ENCODE results near the gene ZCCHC14. TPM values are rescaled to one million over a fixed set of nuclear protein-coding genes. Genes with fewer than 3 reads are reported as not detected.

ZCCHC14 gene
- total and polyA plus RNA-seq, 2 of the 13 experiments (the other 11 are each of a cell fraction or from before 2014, with no cell fraction given): 12.4 to 12.5 TPM

DNA sequence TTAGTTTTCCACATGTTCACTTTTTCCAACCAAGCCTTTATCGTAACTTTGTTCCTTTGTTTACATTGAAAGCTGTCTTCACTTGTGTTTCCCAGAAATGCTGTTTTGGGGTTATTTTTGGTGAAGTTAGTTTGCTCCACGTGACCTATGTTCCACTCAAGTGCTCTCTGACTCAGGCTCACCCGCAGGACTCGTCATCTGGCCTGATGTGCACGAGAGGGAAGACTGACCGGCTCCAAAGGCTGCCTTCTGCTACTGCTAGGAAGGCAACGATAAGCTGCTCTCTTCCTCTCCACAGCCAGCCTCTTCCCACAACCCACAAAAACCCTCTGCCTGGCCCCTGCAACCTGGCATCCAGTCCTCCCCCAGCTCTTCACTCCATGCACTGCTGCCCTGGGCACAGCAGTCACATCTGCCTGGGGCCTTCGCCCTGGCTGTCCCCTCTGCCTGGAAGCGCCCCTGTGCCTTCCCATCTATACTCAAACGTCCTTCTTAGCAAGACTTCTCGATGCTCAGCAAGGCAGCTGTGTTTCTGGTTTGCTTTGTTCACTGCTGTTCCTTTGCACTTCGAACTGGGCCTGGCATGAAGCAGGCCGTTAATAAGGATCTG lies 28.0 kb downstream of the ZCCHC14 start (continued):
- TF ChIP-seq, protein P1, sequence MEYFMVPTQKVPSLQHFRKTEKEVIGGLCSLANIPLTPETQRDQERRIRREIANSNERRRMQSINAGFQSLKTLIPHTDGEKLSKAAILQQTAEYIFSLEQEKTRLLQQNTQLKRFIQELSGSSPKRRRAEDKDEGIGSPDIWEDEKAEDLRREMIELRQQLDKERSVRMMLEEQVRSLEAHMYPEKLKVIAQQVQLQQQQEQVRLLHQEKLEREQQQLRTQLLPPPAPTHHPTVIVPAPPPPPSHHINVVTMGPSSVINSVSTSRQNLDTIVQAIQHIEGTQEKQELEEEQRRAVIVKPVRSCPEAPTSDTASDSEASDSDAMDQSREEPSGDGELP (IDR thresholded peaks at IDR 0.05; ENCODE audit: borderline replicate concordance, low read depth): peak; percentile 37; the same call in 1 of the 2 replicates
- TF ChIP-seq SIX1 (CRISPR knock-in tag; IDR thresholded peaks at IDR 0.05; ENCODE audit: borderline replicate concordance) (no peak), ZNF280B (CRISPR knock-in tag; IDR thresholded peaks at IDR 0.05; ENCODE audit: borderline replicate concordance) (peak; percentile 64; the same call in 1 of the 2 replicates), ZNF432 (CRISPR knock-in tag; IDR thresholded peaks at IDR 0.05; ENCODE audit: borderline replicate concordance) (no peak), SMARCE1 (IDR thresholded peaks at IDR 0.05; ENCODE audit: borderline replicate concordance) (no peak), ARHGAP35 (CRISPR knock-in tag; IDR thresholded peaks at IDR 0.05; ENCODE audit: borderline replicate concordance) (0 out of 2 replicates have a peak, but pooled peaks have one; percentile 32), GPBP1L1 (CRISPR knock-in tag; IDR thresholded peaks at IDR 0.05) (no peak), MTERF4 (CRISPR knock-in tag; IDR thresholded peaks at IDR 0.05) (no peak)

All from HepG2 (cell line).